ENCODE measurements around the gene ZNF438. TPM values are rescaled to one million over a fixed set of nuclear protein-coding genes. Genes with fewer than 3 reads are reported as not detected.
"Not testable (repeated sequence)": the region's sequence is repeated elsewhere in the genome, so short reads cannot be mapped to it uniquely, and the experiment has no call there.

The ZNF438 gene
- total RNA-seq, 2 donors from 2014 or later = 2.7 to 4.3 TPM

DNA sequence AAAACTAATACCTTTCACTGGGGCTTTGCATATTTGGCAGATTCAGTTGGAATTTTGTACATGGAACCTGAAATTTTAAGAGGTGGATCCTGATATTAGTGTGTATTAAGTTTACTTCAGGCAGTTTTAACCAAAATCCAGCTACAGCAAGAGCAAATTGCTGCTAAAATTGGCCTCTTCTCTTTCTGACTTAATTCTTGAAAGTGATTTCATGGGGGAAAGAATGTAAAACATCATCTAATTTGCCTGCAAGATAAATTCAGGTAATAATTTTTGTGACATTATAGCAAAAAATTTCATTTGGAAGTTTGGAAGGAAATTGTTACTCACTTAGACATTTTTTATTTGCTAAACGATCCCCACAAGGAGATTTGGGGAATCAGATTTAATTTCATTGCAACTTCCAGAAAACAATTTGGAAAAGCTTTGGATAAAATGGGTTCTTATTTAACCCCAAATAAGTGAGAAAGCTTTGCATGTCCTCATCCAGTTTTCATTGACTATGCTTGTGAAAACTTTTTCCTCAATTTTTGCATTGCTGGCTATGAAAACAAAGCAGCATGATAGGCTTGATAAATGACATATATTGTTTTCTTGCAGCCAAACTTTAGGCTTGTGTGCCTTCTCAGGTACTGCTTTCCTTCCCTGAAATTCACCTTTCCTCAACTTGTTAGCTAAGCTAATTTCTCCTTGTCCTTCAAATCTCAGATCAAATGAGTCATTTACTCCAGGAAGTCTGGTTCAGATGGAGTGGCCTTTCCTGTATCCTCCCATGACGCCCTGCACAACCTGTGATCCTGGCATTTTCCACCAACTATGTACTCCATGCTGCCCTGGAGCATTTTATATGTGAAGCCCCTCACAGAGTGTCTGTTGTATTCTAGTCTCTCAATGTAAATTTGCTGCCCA is 27.4 kb upstream of the ZNF438 start:
- Histone ChIP-seq H3K36me3 (no peaks in the 10 kb centered on the region), H3K27me3 (no peaks in the 10 kb centered on the region), H3K4me3 (no peak overlapping the region), H3K9me3 (no peaks in the 10 kb centered on the region), H3K4me1 (no peaks in the 10 kb centered on the region), H3K27ac (no peak overlapping the region), H3K9ac (ENCODE audit: low read depth in 2 of 2, low read length in 2 of 2) (no peak overlapping the region)
- TF ChIP-seq, protein P1, sequence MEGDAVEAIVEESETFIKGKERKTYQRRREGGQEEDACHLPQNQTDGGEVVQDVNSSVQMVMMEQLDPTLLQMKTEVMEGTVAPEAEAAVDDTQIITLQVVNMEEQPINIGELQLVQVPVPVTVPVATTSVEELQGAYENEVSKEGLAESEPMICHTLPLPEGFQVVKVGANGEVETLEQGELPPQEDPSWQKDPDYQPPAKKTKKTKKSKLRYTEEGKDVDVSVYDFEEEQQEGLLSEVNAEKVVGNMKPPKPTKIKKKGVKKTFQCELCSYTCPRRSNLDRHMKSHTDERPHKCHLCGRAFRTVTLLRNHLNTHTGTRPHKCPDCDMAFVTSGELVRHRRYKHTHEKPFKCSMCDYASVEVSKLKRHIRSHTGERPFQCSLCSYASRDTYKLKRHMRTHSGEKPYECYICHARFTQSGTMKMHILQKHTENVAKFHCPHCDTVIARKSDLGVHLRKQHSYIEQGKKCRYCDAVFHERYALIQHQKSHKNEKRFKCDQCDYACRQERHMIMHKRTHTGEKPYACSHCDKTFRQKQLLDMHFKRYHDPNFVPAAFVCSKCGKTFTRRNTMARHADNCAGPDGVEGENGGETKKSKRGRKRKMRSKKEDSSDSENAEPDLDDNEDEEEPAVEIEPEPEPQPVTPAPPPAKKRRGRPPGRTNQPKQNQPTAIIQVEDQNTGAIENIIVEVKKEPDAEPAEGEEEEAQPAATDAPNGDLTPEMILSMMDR (IDR thresholded peaks at IDR 0.05) = no peak
- intact Hi-C loops (cut with DNase I) = no loop called here
- DNase-seq = no peak

DNA sequence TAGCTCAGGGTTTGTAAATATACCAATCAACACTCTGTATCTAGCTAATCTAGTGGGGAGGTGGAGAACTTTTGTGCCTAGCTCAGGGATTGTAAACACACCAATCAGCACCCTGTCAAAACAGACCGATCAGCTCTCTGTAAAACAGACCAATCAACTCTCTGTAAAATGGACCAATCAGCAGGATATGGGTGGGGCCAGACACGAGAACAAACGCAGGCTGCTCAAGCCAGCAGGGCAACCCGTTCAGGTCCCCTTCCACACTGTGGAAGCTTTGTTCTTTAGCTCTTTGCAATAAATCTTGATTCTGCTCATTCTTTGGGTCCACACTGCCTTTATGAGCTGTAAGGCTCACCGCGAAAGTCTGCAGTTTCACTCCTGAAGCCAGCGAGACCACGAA is 25.0 kb upstream of the ZNF438 start:
- H3K36me3 ChIP-seq; H3K27me3 ChIP-seq; DNase-seq; H3K9me3 ChIP-seq; H3K4me1 ChIP-seq; H3K27ac ChIP-seq; intact Hi-C loops (cut with DNase I); H3K4me3 ChIP-seq; H3K9ac ChIP-seq (ENCODE audit: low read depth in 2 of 2, low read length in 2 of 2): not testable (repeated sequence)

DNA sequence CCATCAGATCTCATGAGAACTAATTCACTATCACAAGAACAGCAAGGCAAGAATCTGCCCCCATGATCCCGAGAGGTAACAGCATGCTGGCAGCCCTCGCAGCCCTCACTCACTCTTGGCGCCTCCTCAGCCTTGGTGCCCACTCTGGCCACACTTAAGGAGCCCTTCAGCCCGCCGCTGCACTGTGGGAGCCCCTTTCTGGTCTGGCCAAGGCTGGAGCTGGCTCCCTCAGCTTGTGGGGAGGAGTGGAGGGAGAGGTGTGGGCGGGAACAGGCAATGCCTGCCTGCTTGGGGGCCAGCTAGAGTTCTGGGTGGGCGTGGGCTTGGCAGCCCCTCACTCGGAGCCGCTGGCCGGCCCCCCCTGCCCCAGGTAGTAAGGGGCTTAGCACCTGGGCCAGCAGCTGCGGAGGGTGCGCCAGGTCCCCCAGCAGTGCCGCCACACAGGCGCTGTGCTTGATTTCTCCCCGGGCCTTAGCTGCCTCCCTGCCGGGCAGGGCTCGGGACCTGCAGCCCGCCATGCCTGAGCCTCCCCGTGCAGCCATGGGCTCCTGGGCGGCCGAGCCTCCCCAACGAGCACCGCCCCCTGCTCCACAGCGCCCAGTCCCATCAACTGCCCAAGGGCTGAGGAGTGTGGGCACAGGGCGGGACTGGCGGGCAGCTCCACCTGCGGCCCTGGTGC is 24.0 kb upstream of the ZNF438 start:
- no peak for DNase-seq
- no peak overlapping the region for H3K4me3 ChIP-seq
- no peaks in the 10 kb centered on the region for H3K4me1 ChIP-seq
- no peaks in the 10 kb centered on the region for H3K36me3 ChIP-seq
- H3K27me3 ChIP-seq = no peaks in the 10 kb centered on the region
- no peak overlapping the region for H3K27ac ChIP-seq
- TF ChIP-seq, protein P1 (IDR thresholded peaks at IDR 0.05) = no peak
- H3K9me3 ChIP-seq = no peaks in the 10 kb centered on the region
- intact Hi-C loops (cut with DNase I) = no loop called here
- H3K9ac ChIP-seq (ENCODE audit: low read depth in 2 of 2, low read length in 2 of 2) = no peak overlapping the region

DNA sequence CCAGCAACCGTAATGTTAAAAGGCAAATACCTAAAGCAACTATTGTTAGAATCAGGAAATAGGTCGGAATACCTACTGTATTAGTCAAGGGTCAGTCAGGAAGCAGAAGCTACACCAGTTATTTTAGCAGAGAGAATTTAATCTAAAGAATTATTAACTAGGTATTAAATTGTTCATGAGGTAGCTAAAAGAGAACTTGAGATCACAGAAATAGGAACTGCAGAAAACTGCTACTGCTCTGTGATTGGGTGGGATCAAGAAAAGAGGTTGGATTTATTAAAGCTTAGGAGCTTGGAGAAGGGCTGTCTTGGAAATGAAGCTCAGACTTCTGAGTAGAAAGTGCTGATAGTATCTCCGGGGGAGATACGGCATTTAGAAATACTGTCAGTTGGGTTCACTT is 20.0 kb upstream of the ZNF438 start:
- Histone ChIP-seq H3K9me3 (no peaks in the 10 kb centered on the region), H3K9ac (ENCODE audit: low read depth in 2 of 2, low read length in 2 of 2) (no peak overlapping the region), H3K27ac (no peak overlapping the region), H3K4me3 (no peak overlapping the region), H3K4me1 (no peaks in the 10 kb centered on the region), H3K27me3 (no peaks in the 10 kb centered on the region), H3K36me3 (no peaks in the 10 kb centered on the region)
- TF ChIP-seq, protein P1 (IDR thresholded peaks at IDR 0.05) = no peak
- no peak for DNase-seq
- intact Hi-C loops (cut with DNase I) = no loop called here

DNA sequence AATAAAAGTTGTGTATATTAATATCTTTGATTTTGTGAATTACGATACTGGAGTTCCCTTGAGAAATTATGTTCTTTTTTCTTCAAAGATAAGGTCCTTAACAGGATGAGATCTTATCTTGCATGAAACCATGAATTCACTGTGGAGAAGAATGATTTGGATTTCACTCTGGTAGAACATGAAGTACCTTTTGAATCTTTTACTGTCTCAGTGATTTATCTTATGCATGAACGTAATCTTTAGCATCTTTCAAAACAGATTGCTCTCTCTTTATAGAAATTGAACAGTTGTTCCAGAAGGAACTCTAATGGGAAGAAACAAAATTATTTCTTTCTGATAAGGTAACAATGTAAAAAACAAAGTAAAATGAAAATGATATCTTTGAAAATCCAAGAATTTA is 11.0 kb upstream of the ZNF438 start:
- no peak overlapping the region for H3K9ac ChIP-seq (ENCODE audit: low read depth in 2 of 2, low read length in 2 of 2)
- H3K27me3 ChIP-seq = no peaks in the 10 kb centered on the region
- no peak for DNase-seq
- H3K9me3 ChIP-seq = no peaks in the 10 kb centered on the region
- H3K4me1 ChIP-seq = no peaks in the 10 kb centered on the region
- H3K36me3 ChIP-seq = no peaks in the 10 kb centered on the region
- TF ChIP-seq, protein P1 (IDR thresholded peaks at IDR 0.05) = no peak
- intact Hi-C loops (cut with DNase I) = no loop called here
- H3K4me3 ChIP-seq = no peak overlapping the region
- H3K27ac ChIP-seq = no peak overlapping the region

DNA sequence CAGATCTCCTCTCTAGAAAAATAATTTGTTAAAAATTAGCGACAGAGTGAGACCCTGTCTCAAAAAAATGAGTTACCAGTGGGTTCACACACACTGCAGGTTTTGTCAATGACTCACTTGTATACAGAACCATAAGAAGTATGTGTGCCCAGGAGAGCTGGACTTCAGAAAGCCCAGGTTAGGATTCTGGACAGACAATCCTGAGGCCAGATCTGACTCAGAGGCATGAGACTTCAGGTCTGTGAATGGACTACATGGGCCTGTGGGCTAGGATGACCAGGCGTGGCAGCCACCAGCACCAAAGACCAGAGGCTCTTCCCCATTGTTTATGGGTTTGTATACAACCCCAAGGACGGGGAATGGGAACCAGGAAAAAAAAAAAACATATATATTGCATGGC is 9.3 kb upstream of the ZNF438 start:
- DNase-seq = no peak
- TF ChIP-seq, protein P1 (IDR thresholded peaks at IDR 0.05) = no peak

DNA sequence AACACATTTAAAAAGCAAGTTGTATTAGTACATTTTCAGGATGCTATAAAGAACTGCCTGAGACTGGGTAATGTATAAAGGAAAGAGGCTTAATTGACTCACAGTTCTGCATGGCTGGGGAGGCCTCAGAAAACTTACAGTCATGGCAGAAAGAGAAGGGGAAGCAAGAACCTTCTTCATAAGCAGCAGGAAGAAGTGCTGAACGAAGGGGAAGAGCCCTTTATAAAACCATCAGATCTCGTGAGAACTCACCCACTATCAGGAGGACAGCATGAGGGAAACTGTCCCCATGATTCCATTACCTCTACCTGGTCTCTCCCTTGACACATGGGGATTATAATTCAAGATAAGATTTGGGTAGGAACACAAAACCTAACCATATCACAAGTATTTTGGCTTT is 7.3 kb upstream of the ZNF438 start:
- DNase-seq; H3K27me3 ChIP-seq; H3K27ac ChIP-seq; H3K4me3 ChIP-seq; H3K36me3 ChIP-seq; H3K9ac ChIP-seq (ENCODE audit: low read depth in 2 of 2, low read length in 2 of 2); H3K9me3 ChIP-seq; H3K4me1 ChIP-seq: not testable (repeated sequence)
- intact Hi-C loops (cut with DNase I) = loop anchor here (10.0 kb wide), 1 partner anchor 254 kb away; no protein-coding TSS in a partner anchor

More for the DNA sequence above, 9.3 kb upstream of the ZNF438 start:
- intact Hi-C loops (cut with DNase I) = no loop called here
- no peaks in the 10 kb centered on the region for H3K4me1 ChIP-seq
- H3K9ac ChIP-seq (ENCODE audit: low read depth in 2 of 2, low read length in 2 of 2) = no peak overlapping the region
- H3K9me3 ChIP-seq = no peaks in the 10 kb centered on the region
- H3K36me3 ChIP-seq = no peaks in the 10 kb centered on the region
- H3K27me3 ChIP-seq = no peaks in the 10 kb centered on the region
- no peak overlapping the region for H3K4me3 ChIP-seq
- H3K27ac ChIP-seq = no peak overlapping the region
